Stomach (tissue), 9 donors: ENCODE data around the gene CARS1. TPM values are rescaled to one million over a fixed set of nuclear protein-coding genes. Genes with fewer than 3 reads are reported as not detected.

Experiments
- DNase-seq, 2 donors: peaks; one replicate each; pipeline versions ENCODE4 v3.0.0 to v3.0.0-alpha.2; 2013 to 2019
- H3K27ac ChIP-seq, 5 donors: fragments of 200-600 bp in 4 of 5; sonication (generic) in 4 of 5; one replicate each; pipeline ENCODE4 v1.5.1; 2013 to 2019; ENCODE audit warnings: mild to moderate bottlenecking in 1 of 5, moderate library complexity in 1 of 5
- H3K27me3 ChIP-seq, 3 donors: fragments of 200-600 bp; sonication (generic); one replicate each; pipeline ENCODE4 v1.5.1; 2017 to 2019; ENCODE audit warnings: mixed run types in 1 of 3
- H3K36me3 ChIP-seq, 4 donors: fragments of 200-600 bp; sonication (generic); 1 replicate in 3 of 4; 2 replicates in 1 of 4; pipeline ENCODE4 v1.5.1; 2016 to 2019
- H3K4me1 ChIP-seq, 4 donors: fragments of 200-600 bp; sonication (generic); one replicate each; pipeline ENCODE4 v1.5.1; 2016 to 2019
- H3K4me3 ChIP-seq, 4 donors: fragments of 200-600 bp; sonication (generic) in 3 of 4; one replicate each; pipeline ENCODE4 v1.5.1; 2016 to 2019; ENCODE audit warnings: mild to moderate bottlenecking in 1 of 4
- H3K9me3 ChIP-seq, 4 donors: fragments of 200-600 bp; sonication (generic); one replicate each; pipeline ENCODE4 v1.5.1; 2016 to 2019
- CTCF ChIP-seq, 7 experiments: fragments of 450-650 bp in 4 of 7; fragments of 200-600 bp in 3 of 7; sonication (generic) in 3 of 7; IDR thresholded peaks; one replicate each; pipeline ENCODE4 v1.5.1; 2016 to 2019; ENCODE audit warnings: antibody characterized with exemption in 7 of 7, control low read depth in 2 of 7, mild to moderate bottlenecking in 1 of 7
- EP300 ChIP-seq: sonication (generic); formaldehyde crosslinking; IDR thresholded peaks from one replicate; pipeline ENCODE4 v1.6.1; 2017; ENCODE audit warnings: antibody characterized with exemption
- POLR2A ChIP-seq, 4 donors: fragments of 450-650 bp; IDR thresholded peaks; one replicate each; pipeline ENCODE4 v1.6.1; 2016; ENCODE audit warnings: antibody characterized with exemption in 4 of 4, control low read depth in 2 of 4, mild to moderate bottlenecking in 1 of 4, moderate library complexity in 1 of 4
- POLR2AphosphoS5 ChIP-seq, 3 donors: sonication (generic); formaldehyde crosslinking; IDR thresholded peaks; one replicate each; pipeline ENCODE4 v1.6.1; 2016; ENCODE audit warnings: antibody characterized with exemption in 3 of 3
- WGBS, 5 donors: extraction: QIAGEN DNeasy Blood & Tissue Kit in 3 of 5; methylation state at CpG; one replicate each; pipeline versions ENCODE4 v1.1.5 to v1.1.7; 2013 to 2018; 5-methylcytosine and 5-hydroxymethylcytosine counted together
- intact Hi-C: fragments of 100-400 bp; cut with DNase I; formaldehyde crosslinking; loops from one replicate; pipeline ENCODE4 v1.15.1; 2023; ENCODE audit warnings: low total_unique reads
- polyA plus RNA-seq, 3 donors: library from polyadenylated mRNA; stranded (reverse); fragments of 200-250 nt; gene quantifications; one replicate each; pipeline ENCODE4 v1.2.3, GENCODE V29; 2013
- total RNA-seq, 5 donors: library from RNA; depleted of rRNA; stranded (reverse); fragments of >200 nt; gene quantifications; one replicate each; pipeline versions ENCODE4 v1.1.0 to v1.2.3, GENCODE V29; 2014 to 2016
- donor health status: healthy with polysubstance abuse.
- donor health status: Bipolar disorder and iron deficiency.
- donor health status: healthy.

Gene CARS1
- total and polyA plus RNA-seq, 8 donors, result 25.2 to 54.2 (median 41.8) TPM

- TF ChIP-seq POLR2A (IDR thresholded peaks at IDR 0.05) (no peak), CTCF (IDR thresholded peaks at IDR 0.05) (no peak), EP300 (no peak), POLR2AphosphoS5 (IDR thresholded peaks at IDR 0.05) (no peak)
- Histone ChIP-seq H3K4me3 (no peak overlapping the region), H3K27ac (no peak overlapping the region), H3K36me3 (peaks cover 38 to 93% (median 88%) of the 10 kb centered on the region in 4 donors), H3K9me3 (no peaks in the 10 kb centered on the region), H3K27me3 (no peaks in the 10 kb centered on the region), H3K4me1 (peaks cover 0 to 43% (median 0%) of the 10 kb centered on the region in 4 donors)
- intact Hi-C loops, result no loop called here
- DNase-seq, result no peak
- 91 to 95% (median 94%) methylated on average over 8 of the region's 8 CpGs for WGBS, 5 donors
Observed at GRCh38 chr11:3026803-3027202, 30.4 kb downstream of the CARS1 start.

- Histone ChIP-seq H3K4me1 (peaks cover 0 to 29% (median 5%) of the 10 kb centered on the region in 4 donors), H3K4me3 (no peak overlapping the region), H3K36me3 (peaks cover 37 to 89% (median 77%) of the 10 kb centered on the region in 4 donors), H3K9me3 (no peaks in the 10 kb centered on the region), H3K27me3 (no peaks in the 10 kb centered on the region), H3K27ac (peak overlapping the region in 1 of 5 donors; percentile 38)
- 76 to 88% (median 84%) methylated on average over 4 of the region's 4 CpGs for WGBS, 5 donors
- TF ChIP-seq POLR2AphosphoS5 (IDR thresholded peaks at IDR 0.05) (no peak), CTCF (IDR thresholded peaks at IDR 0.05) (no peak), POLR2A (IDR thresholded peaks at IDR 0.05) (no peak), EP300 (no peak)
- intact Hi-C loops, result no loop called here
- DNase-seq, result no peak
Observed at GRCh38 chr11:3022982-3023381, 34.2 kb downstream of the CARS1 start.

GRCh38 chr11:3022300-3022967, 34.8 kb downstream of the CARS1 start:
- Histone ChIP-seq H3K27ac (peak overlapping the region in 1 of 5 donors; percentile 38), H3K4me1 (peaks cover 0 to 29% (median 5%) of the 10 kb centered on the region in 4 donors), H3K27me3 (no peaks in the 10 kb centered on the region), H3K4me3 (no peak overlapping the region), H3K9me3 (no peaks in the 10 kb centered on the region), H3K36me3 (peaks cover 42 to 89% (median 77%) of the 10 kb centered on the region in 4 donors)
- DNase-seq, result no peak
- TF ChIP-seq EP300 (no peak), POLR2AphosphoS5 (IDR thresholded peaks at IDR 0.05) (no peak), CTCF (IDR thresholded peaks at IDR 0.05) (no peak), POLR2A (IDR thresholded peaks at IDR 0.05) (no peak)
- 83 to 91% (median 86%) methylated on average over 14 of the region's 14 CpGs for WGBS, 5 donors
- intact Hi-C loops, result no loop called here

- intact Hi-C loops, result no loop called here
- peak; percentile 72 to 78 for DNase-seq
Observed at GRCh38 chr11:3021125-3021524, 36.1 kb downstream of the CARS1 start.

More at GRCh38 chr11:3021125-3021524, 36.1 kb downstream of the CARS1 start:
- no peak overlapping the region for H3K27ac ChIP-seq
- peaks cover 0 to 29% (median 5%) of the 10 kb centered on the region in 4 donors for H3K4me1 ChIP-seq
- TF ChIP-seq EP300 (no peak), POLR2AphosphoS5 (IDR thresholded peaks at IDR 0.05) (peak in 1 of 3 donors; percentile 52), CTCF (IDR thresholded peaks at IDR 0.05) (peak in 5 of 7 experiments; percentile 24 to 77 (median 57)), POLR2A (IDR thresholded peaks at IDR 0.05) (no peak)
- H3K36me3 ChIP-seq, result peaks cover 44 to 89% (median 77%) of the 10 kb centered on the region in 4 donors
- no peaks in the 10 kb centered on the region for H3K27me3 ChIP-seq
- 20 to 43% (median 31%) methylated on average over 4 of the region's 4 CpGs for WGBS, 5 donors
- no peak overlapping the region for H3K4me3 ChIP-seq
- H3K9me3 ChIP-seq, result no peaks in the 10 kb centered on the region
